GM20000 (cell line): ENCODE results near the gene CCM2.

Experiments
- DNase-seq: peaks from one replicate; pipeline ENCODE4 v3.0.0; 2012; ENCODE audit warnings: low spot score
- TF ChIP-seq, protein P1 (sequence below): IDR thresholded peaks from 2 replicates; pipeline ENCODE4 v1.5.1; 2012; ENCODE audit warnings: mild to moderate bottlenecking, control low read depth; ENCODE audit errors: extremely low read depth, missing control alignments

The CCM2 gene

DNA sequence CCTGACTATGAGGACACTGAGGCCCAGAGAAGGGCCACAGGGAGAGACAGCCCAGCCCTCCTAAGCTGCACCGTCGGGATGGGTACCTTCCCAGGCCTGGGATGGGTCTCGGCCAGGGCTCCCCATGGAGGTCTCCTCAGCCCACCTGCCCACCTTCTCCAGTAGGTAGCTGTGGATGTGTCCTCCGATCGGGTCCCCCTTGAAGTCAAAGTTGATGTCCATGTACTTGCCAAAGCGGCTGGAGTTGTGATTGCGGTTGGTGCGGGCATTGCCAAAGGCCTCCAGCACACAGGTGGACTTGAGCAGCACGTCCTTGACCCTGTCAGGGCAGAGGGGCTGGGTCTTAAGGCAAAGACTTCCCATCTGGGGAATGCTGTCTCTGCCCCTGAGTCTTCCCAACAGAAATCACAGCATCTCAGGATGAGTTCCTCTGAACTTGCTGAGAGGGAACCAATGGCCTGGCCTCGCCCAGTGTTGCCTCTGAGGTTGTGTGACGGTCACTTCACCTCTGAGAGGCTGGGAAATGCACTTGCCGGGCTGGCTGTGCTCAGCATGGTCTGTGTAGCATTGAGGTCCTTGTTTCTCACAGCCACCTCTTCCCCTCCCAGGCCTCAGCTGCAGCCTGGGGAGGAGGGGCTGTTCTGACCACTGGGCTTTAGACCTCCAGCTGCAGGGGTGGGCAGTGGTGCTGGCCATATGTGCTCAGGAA is 24.5 kb upstream of the CCM2 start:
- TF ChIP-seq, protein P1, sequence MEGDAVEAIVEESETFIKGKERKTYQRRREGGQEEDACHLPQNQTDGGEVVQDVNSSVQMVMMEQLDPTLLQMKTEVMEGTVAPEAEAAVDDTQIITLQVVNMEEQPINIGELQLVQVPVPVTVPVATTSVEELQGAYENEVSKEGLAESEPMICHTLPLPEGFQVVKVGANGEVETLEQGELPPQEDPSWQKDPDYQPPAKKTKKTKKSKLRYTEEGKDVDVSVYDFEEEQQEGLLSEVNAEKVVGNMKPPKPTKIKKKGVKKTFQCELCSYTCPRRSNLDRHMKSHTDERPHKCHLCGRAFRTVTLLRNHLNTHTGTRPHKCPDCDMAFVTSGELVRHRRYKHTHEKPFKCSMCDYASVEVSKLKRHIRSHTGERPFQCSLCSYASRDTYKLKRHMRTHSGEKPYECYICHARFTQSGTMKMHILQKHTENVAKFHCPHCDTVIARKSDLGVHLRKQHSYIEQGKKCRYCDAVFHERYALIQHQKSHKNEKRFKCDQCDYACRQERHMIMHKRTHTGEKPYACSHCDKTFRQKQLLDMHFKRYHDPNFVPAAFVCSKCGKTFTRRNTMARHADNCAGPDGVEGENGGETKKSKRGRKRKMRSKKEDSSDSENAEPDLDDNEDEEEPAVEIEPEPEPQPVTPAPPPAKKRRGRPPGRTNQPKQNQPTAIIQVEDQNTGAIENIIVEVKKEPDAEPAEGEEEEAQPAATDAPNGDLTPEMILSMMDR = no peak
- no peak for DNase-seq

DNA sequence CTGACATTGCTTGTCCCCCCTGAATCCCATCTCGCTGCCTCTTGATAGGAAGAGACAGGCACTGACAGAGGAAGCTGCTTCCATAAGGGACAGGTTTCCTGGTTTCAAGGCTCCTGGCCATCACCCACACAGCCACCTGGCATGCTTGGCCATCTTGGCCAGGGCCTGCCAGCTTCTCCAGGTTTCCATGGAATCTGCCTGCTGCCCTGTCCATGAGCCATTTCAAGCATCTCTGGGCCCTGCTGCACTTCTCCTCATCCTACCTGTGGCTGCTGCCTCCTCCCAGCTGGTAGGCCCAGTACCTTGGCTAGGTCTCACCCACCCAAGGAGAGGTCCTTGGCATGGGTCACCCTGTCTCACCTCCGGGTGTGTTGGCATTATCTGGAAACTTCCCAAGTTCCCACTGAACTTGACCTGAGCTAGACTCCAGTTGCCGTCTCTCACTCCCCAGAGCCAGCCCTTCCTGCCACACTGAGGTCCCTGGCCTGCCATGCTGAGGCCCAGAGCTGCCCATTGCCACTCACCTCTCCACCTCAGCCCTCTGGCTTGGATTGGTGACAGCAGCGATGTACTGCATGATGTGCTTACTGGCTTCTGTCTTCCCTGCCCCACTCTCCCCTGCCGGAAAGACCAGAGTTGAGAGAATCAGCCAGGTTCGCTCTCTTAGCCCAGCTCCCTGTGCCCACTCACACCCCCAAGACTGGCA is 23.8 kb upstream of the CCM2 start:
- TF ChIP-seq, protein P1 = no peak
- no peak for DNase-seq

DNA sequence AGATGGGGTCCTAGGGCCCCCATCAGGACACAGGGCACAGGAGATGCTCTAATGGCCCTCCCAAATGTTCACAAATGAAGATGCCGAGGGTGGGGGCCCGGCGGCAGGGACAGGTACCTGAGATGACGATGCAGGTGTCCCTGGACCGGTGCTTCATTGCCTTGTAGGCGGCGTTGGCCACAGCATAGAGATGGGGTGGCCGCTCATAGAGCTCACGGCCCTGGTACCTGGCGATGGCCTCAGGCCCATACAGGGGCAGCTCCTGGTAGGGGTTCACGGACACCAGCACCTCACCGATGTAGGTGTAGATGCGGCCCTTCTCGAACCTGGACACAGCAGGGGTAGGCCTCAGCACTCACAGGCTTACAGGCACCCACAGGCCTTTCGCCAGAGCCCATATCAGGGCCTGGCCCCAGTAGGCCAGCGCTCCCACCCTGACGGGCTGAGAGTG is 23.2 kb upstream of the CCM2 start:
- TF ChIP-seq, protein P1 = no peak
- DNase-seq = no peak

DNA sequence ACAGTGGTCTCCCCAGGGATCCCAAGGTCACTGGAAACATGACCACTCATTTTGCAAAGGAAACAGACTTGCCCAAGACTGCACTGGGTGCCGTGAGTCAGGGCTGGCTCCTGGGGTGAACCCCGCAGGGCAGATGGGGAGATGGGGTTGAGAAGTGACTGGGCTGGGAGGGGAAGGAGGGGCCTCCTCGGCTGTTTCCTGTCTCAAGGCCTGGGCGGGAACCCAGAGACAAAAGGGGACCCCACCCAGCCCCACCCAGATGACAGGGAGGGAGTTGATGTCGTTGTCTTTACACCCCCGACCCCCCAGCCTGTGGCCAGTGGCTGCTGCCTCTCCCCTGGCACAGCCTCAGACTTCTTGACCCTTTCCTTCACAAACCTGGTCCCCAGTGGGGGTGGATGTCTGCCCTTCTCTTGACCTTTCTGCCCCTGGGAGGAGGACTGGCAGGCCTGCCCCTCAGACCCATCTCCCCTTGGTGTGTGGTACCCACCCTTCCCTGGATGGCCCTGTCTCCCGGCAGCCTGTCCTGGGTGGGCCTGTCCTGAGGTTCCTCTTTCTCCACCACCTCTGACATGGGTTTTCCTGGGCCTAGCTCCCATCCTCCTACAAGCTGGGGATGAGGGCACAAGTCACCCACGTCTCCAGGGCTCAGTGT is 22.6 kb upstream of the CCM2 start:
- peak; percentile 61 for DNase-seq
- TF ChIP-seq, protein P1 = no peak

DNA sequence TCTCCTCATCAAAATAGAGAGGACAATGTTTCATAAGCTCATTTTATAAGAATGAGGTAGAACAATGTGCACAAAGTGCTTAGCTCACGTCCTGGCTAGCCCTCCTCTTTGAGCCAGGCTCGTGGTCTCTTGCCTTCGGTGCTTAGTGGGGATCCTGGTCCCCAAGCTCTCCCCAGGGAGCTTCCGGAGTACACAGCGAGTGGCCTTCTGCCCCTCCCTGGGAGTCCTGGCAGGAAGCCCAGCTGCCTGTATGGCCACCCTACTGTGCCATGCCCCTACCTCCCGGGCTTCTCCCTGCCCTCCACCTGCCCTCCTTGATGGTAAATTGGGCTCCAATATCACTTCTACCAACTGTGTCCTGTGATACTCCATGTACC is 22.1 kb upstream of the CCM2 start:
- TF ChIP-seq, protein P1 = no peak
- DNase-seq = no peak

DNA sequence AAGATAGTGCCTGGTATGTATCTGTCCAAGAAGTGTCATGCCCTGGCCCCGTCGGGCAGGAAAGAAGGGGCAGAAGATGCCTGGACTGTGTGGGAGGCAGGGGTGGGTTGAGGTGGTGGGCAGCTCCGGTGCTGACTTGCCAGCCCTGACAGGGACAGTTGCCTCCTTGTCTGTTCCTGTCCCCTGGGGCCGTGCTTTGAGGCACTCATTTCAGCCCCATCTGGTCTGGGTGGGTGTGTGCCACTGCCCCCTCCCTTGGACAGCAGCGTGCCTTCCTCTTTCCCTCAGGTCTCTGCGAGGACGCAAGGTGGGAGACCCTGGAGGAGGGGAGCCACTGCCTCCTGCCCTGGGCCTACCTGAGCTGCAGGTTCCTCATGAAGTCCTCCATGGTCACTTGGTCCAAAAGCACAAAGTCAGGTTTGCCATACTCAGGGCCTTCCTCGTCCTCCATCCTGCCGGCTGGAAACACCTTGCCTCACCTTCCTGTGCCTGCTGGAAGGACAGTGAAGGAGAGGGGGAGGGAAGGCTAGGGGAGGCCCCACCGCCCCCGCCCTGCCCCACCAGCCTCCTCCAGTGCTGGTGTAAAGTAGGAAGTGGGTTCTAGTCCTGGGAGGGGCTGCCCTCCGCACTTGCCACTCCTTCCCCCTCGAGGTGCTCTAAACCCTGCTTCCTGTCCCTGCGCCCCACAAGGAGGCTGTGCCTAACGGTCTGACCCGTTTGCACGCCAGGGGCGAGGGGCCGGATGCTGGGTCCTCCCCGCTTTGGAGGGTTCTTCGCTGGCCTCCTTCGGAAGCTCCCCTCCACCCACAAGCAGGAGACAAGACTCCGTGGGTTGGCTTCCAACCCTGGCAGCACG is 21.3 kb upstream of the CCM2 start, which contains the start of gene MYO1G:
Gene MYO1G (minus strand): TSS at position 505 of the 856 bp plus-strand sequence. CDS start 54 bp downstream, at position 451.
- DNase-seq = peak; percentile 81
- TF ChIP-seq, protein P1 = no peak
